Cardiac muscle cell (in vitro differentiated cells and primary cell): ENCODE data around the gene ARMC8. TPM values are rescaled to one million over a fixed set of nuclear protein-coding genes. Genes with fewer than 3 reads are reported as not detected.

Source experiments
- DNase-seq, 2 donors: peaks; one replicate each; pipeline versions ENCODE4 v3.0.0 to v3.0.0-alpha.2; 2010 to 2017; ENCODE audit warnings: low read depth in 1 of 2, low spot score in 1 of 2
- H3K27ac ChIP-seq: fragments of 200-600 bp; sonication (generic); 2 replicates; pipeline ENCODE4 v1.5.1; 2016
- H3K27me3 ChIP-seq: fragments of 200-600 bp; sonication (generic); 2 replicates; pipeline ENCODE4 v1.6.0; 2016; ENCODE audit warnings: control low read depth
- H3K36me3 ChIP-seq: fragments of 200-600 bp; sonication (generic); 2 replicates; pipeline ENCODE4 v1.5.1; 2016; ENCODE audit warnings: control low read depth
- H3K4me1 ChIP-seq: fragments of 200-600 bp; sonication (generic); 2 replicates; pipeline ENCODE4 v1.8.1; 2017; ENCODE audit warnings: low read depth, mild to moderate bottlenecking, mixed run types
- H3K4me3 ChIP-seq: fragments of 200-600 bp; sonication (generic); 2 replicates; pipeline ENCODE4 v1.5.1; 2016; ENCODE audit warnings: mild to moderate bottlenecking
- H3K9me3 ChIP-seq: fragments of 200-600 bp; sonication (generic); 2 replicates; pipeline ENCODE4 v1.5.1; 2017; ENCODE audit warnings: low read depth, mild to moderate bottlenecking, control low read depth
- CTCF ChIP-seq: IDR thresholded peaks from 2 replicates; pipeline ENCODE4 v1.5.1; 2012; ENCODE audit warnings: low read depth, mild to moderate bottlenecking, low read length
- polyA plus RNA-seq: library from polyadenylated mRNA; unstranded; fragments of >200 nt; fragmentation: Nextera tagmentation; extraction: Ambion mirVana; gene quantifications from 2 replicates; pipeline ENCODE4 v1.2.1, GENCODE V29; 2016
- total RNA-seq: library from RNA; depleted of rRNA; stranded (reverse); fragments of >200 nt; gene quantifications from 2 replicates; pipeline ENCODE4 v1.2.3, GENCODE V29; 2016

Gene ARMC8
- total and polyA plus RNA-seq, 2 experiments from 2014 or later = 33.9 to 34.5 TPM

GRCh38 chr3:138303474-138303873, 116.4 kb downstream of the ARMC8 start:
- H3K36me3 ChIP-seq = no peaks in the 10 kb centered on the region
- no peak for TF ChIP-seq CTCF
- no peaks in the 10 kb centered on the region for H3K9me3 ChIP-seq
- no peaks in the 10 kb centered on the region for H3K27me3 ChIP-seq
- no peaks in the 10 kb centered on the region for H3K4me1 ChIP-seq
- H3K4me3 ChIP-seq = no peak overlapping the region
- no peak overlapping the region for H3K27ac ChIP-seq
- DNase-seq = no peak

- Histone ChIP-seq H3K36me3 (no peaks in the 10 kb centered on the region), H3K27ac (no peak overlapping the region), H3K4me1 (no peaks in the 10 kb centered on the region), H3K27me3 (no peaks in the 10 kb centered on the region), H3K9me3 (no peaks in the 10 kb centered on the region), H3K4me3 (no peak overlapping the region)
- no peak for TF ChIP-seq CTCF
- no peak for DNase-seq
Observed at GRCh38 chr3:138307899-138308298, 120.8 kb downstream of the ARMC8 start.

- Histone ChIP-seq H3K36me3 (no peaks in the 10 kb centered on the region), H3K4me3 (no peak overlapping the region), H3K27me3 (no peaks in the 10 kb centered on the region), H3K27ac (no peak overlapping the region), H3K9me3 (no peaks in the 10 kb centered on the region), H3K4me1 (no peaks in the 10 kb centered on the region)
- no peak for DNase-seq
- TF ChIP-seq CTCF = no peak
Observed at GRCh38 chr3:138308783-138309182, 121.7 kb downstream of the ARMC8 start.

- H3K4me1 ChIP-seq = no peaks in the 10 kb centered on the region
- DNase-seq = no peak
- no peak overlapping the region for H3K27ac ChIP-seq
- H3K9me3 ChIP-seq = no peaks in the 10 kb centered on the region
- TF ChIP-seq CTCF = no peak
- H3K36me3 ChIP-seq = no peaks in the 10 kb centered on the region
- H3K27me3 ChIP-seq = no peaks in the 10 kb centered on the region
- no peak overlapping the region for H3K4me3 ChIP-seq
Observed at GRCh38 chr3:138310494-138310893, 123.4 kb downstream of the ARMC8 start.

GRCh38 chr3:138314751-138315150, 127.7 kb downstream of the ARMC8 start:
- no peaks in the 10 kb centered on the region for H3K36me3 ChIP-seq

More at GRCh38 chr3:138314751-138315150, 127.7 kb downstream of the ARMC8 start:
- no peaks in the 10 kb centered on the region for H3K27me3 ChIP-seq
- no peak overlapping the region for H3K27ac ChIP-seq
- no peaks in the 10 kb centered on the region for H3K9me3 ChIP-seq
- TF ChIP-seq CTCF = no peak
- no peak overlapping the region for H3K4me3 ChIP-seq
- peak in 1 of 2 donors; percentile 42 for DNase-seq
- H3K4me1 ChIP-seq = no peaks in the 10 kb centered on the region
